Measurements from ENCODE around the gene FANK1.
A peak's percentile ranks its signal among the peaks of the same experiment; 100 is the strongest.
"Not testable (repeated sequence)": the region's sequence is repeated elsewhere in the genome, so short reads cannot be mapped to it uniquely, and the experiment has no call there.

The FANK1 gene

GRCh38 chr10:125883211-125883610 lies 13.2 kb upstream of the FANK1 start:
- ATAC-seq = no peak
- no peak for TF ChIP-seq TCF4 (CRISPR knock-in tag; IDR thresholded peaks at IDR 0.05; ENCODE audit: borderline replicate concordance)
- no peak for TF ChIP-seq PPARA (CRISPR knock-in tag; IDR thresholded peaks at IDR 0.05; ENCODE audit: borderline replicate concordance)
- no peak for TF ChIP-seq ZFP30 (CRISPR knock-in tag; IDR thresholded peaks at IDR 0.05)
- TF ChIP-seq TOX (CRISPR knock-in tag; IDR thresholded peaks at IDR 0.05; ENCODE audit: borderline replicate concordance) = no peak
- TF ChIP-seq ESRRG (CRISPR knock-in tag; IDR thresholded peaks at IDR 0.05) = no peak
- TF ChIP-seq, protein P1, sequence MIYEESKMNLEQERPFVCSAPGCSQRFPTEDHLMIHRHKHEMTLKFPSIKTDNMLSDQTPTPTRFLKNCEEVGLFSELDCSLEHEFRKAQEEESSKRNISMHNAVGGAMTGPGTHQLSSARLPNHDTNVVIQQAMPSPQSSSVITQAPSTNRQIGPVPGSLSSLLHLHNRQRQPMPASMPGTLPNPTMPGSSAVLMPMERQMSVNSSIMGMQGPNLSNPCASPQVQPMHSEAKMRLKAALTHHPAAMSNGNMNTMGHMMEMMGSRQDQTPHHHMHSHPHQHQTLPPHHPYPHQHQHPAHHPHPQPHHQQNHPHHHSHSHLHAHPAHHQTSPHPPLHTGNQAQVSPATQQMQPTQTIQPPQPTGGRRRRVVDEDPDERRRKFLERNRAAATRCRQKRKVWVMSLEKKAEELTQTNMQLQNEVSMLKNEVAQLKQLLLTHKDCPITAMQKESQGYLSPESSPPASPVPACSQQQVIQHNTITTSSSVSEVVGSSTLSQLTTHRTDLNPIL (CRISPR knock-in tag; IDR thresholded peaks at IDR 0.05; ENCODE audit: low read depth) = no peak
- TF ChIP-seq BACH2 (CRISPR knock-in tag; IDR thresholded peaks at IDR 0.05; ENCODE audit: borderline replicate concordance) = no peak
- no peak for TF ChIP-seq SNAI2 (CRISPR knock-in tag; IDR thresholded peaks at IDR 0.05)
- TF ChIP-seq CSDC2 (CRISPR knock-in tag; IDR thresholded peaks at IDR 0.05) = no peak

GRCh38 chr10:125886914-125887512 lies 9.4 kb upstream of the FANK1 start:
- no peak for TF ChIP-seq BACH2 (CRISPR knock-in tag; IDR thresholded peaks at IDR 0.05; ENCODE audit: borderline replicate concordance)
- TF ChIP-seq PPARA (CRISPR knock-in tag; IDR thresholded peaks at IDR 0.05; ENCODE audit: borderline replicate concordance) = no peak
- TF ChIP-seq CSDC2 (CRISPR knock-in tag; IDR thresholded peaks at IDR 0.05) = no peak
- no peak for TF ChIP-seq GLIS3 (CRISPR knock-in tag; IDR thresholded peaks at IDR 0.05)
- no peak for TF ChIP-seq ISL1 (CRISPR knock-in tag; IDR thresholded peaks at IDR 0.05)
- TF ChIP-seq, protein P2, sequence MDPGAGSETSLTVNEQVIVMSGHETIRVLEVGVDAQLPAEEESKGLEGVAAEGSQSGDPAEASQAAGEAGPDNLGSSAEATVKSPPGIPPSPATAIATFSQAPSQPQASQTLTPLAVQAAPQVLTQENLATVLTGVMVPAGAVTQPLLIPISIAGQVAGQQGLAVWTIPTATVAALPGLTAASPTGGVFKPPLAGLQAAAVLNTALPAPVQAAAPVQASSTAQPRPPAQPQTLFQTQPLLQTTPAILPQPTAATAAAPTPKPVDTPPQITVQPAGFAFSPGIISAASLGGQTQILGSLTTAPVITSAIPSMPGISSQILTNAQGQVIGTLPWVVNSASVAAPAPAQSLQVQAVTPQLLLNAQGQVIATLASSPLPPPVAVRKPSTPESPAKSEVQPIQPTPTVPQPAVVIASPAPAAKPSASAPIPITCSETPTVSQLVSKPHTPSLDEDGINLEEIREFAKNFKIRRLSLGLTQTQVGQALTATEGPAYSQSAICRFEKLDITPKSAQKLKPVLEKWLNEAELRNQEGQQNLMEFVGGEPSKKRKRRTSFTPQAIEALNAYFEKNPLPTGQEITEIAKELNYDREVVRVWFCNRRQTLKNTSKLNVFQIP (CRISPR knock-in tag; IDR thresholded peaks at IDR 0.05; ENCODE audit: borderline replicate concordance, low read depth) = no peak
- ATAC-seq = no peak

DNA sequence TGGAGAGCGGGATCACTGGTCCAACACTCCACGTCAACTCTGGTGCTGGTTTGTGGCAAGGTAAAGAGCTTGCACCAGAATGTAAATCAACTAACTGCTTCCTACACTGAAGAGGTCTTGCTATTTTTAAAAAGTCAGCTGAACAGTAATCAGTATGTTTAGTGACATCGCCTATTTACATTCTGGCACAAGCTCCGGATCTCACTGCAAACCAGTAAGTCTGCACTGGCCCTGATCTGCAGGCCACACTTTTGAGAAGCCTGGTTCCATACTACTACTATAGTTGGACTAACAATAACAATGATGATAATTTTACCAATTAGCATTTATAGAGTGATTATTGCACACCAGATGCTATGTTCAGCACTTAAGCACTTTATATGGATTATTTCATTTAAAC lies 6.9 kb upstream of the FANK1 start:
- ATAC-seq = not testable (repeated sequence)

DNA sequence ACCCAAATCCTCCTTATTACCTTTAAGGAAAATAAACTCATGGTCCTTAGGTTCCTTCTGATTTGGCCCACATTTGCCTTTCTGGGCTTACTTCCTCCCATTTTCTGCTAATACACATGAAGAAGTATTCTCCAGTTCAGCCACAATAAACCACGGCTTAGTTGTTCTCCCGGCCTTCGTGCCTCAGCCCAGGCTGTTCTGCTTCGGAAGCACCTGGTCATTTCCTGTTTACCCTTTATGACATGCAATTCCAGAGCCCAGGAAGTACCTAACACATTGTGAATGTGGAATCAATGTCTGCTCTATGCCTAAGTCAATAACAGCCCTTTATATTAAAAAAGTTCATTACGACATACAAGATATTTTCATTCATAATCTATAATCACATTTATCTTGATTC lies 4.0 kb upstream of the FANK1 start:
- not testable (repeated sequence) for ATAC-seq

DNA sequence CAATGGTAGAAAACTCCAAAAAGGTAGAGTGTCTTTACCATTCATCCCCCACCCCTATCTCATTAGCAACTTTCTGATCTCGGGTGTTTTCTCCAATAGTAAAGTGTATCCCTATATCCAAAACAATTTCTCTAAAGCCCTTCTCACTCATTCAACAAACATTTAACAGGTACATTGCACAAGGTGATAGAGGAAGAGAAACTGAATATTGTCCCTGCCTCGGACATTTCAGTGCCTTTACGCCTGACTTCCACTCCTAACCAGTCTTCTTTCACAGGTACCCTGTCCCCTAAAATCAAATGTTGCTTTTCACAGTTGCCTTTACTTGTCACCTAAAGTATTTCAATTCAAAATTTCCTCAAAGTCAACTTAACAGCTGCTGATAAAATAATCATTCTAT lies 2.2 kb upstream of the FANK1 start:
- not testable (repeated sequence) for ATAC-seq

GRCh38 chr10:125895130-125896087 lies 955 bp upstream of the FANK1 start:
- peak; percentile 83 for ATAC-seq

DNA sequence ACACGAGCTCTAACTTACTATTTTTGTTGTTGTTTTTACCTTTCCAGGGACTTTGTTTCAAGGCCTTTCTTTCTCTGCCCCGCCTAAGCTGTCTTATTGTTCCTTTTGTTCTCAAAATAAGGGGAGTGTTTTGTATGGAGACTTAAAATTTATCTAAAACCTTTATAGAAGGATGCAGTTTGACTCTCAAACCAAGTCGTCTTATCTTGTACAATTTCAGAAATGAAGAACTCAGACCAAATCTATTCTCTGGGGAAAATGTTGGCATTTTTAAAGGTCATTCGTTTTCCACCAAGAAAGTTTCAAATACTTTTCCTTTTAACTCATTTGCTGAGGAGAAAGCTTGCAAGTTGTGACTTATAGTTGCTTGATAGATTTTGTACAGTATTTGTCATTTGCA lies 953 bp downstream of the FANK1 start:
- not testable (repeated sequence) for ATAC-seq

- not testable (repeated sequence) for ATAC-seq
Observed at GRCh38 chr10:125900963-125901362, 4.6 kb downstream of the FANK1 start.

GRCh38 chr10:125903135-125903640 lies 6.8 kb downstream of the FANK1 start:
- not testable (repeated sequence) for ATAC-seq

- ATAC-seq = not testable (repeated sequence)
Observed at GRCh38 chr10:125905069-125905994, 9.0 kb downstream of the FANK1 start.

GRCh38 chr10:125907598-125907997 lies 11.2 kb downstream of the FANK1 start:
- ATAC-seq = not testable (repeated sequence)

DNA sequence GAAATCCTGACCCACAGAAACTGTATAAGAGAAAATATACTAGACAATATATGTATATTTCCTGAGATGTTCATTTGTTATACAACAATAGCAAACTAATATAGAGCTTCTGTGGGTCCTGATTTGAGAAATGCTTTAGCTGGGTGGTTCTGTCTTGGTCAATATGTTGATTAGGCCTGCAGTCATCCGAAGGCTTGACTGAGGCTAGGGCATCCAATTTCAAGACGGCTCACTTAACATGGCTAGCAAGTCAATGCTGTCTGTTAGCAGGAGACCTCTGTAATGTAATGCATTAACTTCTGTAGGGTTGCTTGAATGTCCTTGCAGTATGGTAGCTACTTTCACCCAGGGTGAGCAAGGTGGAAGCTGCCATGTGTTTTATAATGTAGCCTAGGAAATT lies 12.4 kb downstream of the FANK1 start:
- ATAC-seq = not testable (repeated sequence)

DNA sequence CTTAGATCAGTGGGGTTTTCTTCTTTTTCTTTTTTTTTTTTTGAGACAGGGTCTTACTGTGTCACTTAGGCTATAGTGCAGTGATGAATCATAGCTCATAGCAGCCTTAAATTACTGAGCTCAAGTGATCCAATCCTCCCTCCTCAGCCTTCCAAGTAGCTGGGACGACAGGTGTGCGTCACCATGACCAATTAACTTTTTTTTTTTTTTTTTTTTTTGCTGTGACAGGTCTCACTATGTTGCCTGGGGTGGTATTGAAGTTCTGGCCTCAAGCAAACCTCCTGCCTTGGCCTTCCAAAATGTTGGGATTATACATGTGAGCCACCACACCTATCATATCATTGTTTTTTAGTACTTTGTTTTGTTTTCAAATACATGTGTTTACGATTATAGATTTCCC lies 13.1 kb downstream of the FANK1 start:
- not testable (repeated sequence) for ATAC-seq

All from SK-N-SH treated with all-trans-retinoic acid at 6 μM for 48 hours (cell line).